ENCODE measurements around the gene PCSK5.
"Not testable (repeated sequence)": the region's sequence is repeated elsewhere in the genome, so short reads cannot be mapped to it uniquely, and the experiment has no call there.

PCSK5 gene

DNA sequence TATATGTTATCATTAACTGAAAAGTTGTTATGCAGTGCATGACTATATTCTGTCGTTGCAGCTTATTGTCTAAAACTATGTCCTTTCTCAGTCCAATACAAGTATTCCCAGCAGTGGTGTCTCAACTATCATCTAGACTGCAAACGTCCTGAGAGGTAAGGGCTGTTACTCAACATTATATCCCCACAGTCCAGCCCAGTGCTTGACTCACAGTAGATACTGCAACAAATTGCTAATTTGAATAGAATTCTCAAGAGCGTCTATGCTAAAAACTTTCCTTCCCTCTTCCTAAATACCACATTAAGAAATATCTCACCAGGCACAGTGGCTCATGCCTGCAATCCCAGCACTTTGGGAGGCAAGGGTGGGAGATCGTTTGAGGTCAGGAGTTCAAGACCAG lies 37.7 kb upstream of the PCSK5 start:
- TF ChIP-seq, protein P1, sequence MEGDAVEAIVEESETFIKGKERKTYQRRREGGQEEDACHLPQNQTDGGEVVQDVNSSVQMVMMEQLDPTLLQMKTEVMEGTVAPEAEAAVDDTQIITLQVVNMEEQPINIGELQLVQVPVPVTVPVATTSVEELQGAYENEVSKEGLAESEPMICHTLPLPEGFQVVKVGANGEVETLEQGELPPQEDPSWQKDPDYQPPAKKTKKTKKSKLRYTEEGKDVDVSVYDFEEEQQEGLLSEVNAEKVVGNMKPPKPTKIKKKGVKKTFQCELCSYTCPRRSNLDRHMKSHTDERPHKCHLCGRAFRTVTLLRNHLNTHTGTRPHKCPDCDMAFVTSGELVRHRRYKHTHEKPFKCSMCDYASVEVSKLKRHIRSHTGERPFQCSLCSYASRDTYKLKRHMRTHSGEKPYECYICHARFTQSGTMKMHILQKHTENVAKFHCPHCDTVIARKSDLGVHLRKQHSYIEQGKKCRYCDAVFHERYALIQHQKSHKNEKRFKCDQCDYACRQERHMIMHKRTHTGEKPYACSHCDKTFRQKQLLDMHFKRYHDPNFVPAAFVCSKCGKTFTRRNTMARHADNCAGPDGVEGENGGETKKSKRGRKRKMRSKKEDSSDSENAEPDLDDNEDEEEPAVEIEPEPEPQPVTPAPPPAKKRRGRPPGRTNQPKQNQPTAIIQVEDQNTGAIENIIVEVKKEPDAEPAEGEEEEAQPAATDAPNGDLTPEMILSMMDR (IDR thresholded peaks at IDR 0.05; ENCODE audit: insufficient read depth, low read depth, low read length, missing control alignments) = no peak
- DNase-seq (ENCODE audit: low read depth) = peak; percentile 17
- H3K4me3 ChIP-seq (ENCODE audit: low read length) = no peak overlapping the region

DNA sequence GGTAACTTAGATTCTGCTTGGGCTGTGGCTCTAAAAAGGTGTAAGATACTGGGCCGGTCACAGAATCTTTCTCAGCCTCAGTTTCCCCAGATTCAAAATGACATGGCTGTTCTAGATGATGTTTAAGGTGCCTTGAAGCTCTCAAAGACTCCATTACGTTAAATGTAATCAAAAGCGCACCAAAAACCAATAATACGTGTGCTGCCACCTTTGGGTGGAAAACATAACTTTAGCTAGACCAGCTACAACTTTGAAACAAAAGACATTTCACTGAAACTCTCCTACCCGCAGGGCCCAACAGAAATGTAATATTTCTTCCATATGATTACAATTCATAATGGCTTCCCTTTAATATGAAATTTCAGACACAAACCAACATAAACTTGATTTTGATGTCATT lies 35.0 kb upstream of the PCSK5 start:
- no peak overlapping the region for H3K4me3 ChIP-seq (ENCODE audit: low read length)
- DNase-seq (ENCODE audit: low read depth) = peak; percentile 50
- TF ChIP-seq, protein P1 (IDR thresholded peaks at IDR 0.05; ENCODE audit: insufficient read depth, low read depth, low read length, missing control alignments) = peak; percentile 54

DNA sequence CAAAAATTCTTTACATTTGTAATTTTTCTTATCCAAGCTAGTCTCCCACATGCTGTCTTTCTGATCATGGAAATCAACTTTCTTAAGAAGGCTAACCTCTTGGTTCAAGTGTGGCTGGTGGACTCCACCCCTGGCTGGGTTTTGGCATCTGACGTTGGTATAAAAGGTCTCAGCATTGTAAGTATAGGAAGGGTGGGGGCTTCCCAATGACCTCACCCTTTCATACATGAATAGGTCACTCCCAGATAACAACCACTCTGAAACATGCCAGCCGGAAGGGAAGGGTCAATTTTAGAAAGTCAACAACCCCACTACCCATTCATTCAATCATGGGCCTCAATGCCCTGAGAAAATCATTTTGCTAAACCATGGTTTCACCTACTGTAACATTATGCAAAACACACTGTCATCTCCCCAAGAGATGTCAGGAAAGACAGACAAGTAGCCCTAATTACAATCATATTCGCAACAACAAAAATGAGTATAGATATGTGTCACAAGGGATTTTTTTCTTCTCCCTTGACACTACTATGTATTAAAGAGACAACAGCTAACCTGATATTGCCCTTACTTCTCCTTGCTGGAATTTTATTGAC lies 31.9 kb upstream of the PCSK5 start:
- TF ChIP-seq, protein P1 (IDR thresholded peaks at IDR 0.05; ENCODE audit: insufficient read depth, low read depth, low read length, missing control alignments) = no peak
- H3K4me3 ChIP-seq (ENCODE audit: low read length) = no peak overlapping the region
- no peak for DNase-seq (ENCODE audit: low read depth)

DNA sequence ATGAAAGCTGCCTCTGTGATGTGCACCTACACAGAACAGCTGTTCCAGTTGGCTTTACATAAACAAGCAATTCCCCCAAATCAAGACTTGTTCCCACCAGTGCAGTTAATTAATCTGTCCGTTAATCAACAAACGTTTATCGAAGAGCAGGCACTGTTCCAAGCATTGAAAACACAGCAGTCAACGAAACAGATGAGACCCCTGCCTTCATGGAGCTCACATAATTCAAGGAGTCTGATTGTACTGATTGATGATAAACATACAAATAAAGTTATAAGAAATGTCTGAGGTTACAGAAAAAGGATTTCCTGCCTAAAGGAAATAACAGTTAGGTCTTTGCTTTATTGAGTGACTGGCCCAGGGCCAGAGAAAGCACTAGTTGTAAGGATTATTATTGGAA lies 26.2 kb upstream of the PCSK5 start:
- H3K4me3 ChIP-seq (ENCODE audit: low read length) = no peak overlapping the region
- DNase-seq (ENCODE audit: low read depth) = no peak
- TF ChIP-seq, protein P1 (IDR thresholded peaks at IDR 0.05; ENCODE audit: insufficient read depth, low read depth, low read length, missing control alignments) = no peak

DNA sequence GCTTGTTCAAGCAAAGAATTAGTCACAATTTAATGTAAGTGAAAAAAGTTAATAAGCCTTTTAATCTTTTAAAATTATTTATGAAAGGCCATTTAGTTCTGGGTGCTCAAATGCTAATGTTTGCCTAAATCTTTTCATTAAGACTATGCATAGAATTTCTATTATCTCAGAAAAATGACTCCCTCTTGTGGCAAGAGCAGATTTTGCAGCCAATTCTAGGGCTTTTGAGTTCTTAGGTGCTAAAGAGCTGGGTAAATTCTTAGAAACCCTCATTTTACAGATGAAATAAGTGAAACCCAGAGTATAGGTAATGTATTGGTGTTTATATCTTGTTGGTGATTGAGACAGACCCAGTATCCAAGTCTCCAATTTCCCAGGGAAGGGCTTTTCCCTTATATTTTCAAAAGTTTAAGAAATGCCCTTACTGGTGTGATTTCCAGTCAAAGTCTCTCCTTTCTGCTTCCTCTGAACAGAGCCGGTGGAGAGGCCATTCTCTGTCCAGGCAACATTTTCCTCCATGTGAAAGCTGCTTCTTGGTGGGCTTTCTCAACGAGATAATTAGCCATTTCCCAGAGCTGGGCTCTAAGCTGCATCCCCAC lies 24.1 kb upstream of the PCSK5 start:
- H3K4me3 ChIP-seq (ENCODE audit: low read length) = no peak overlapping the region
- TF ChIP-seq, protein P1 (IDR thresholded peaks at IDR 0.05; ENCODE audit: insufficient read depth, low read depth, low read length, missing control alignments) = peak; percentile 75
- DNase-seq (ENCODE audit: low read depth) = peak; percentile 67

DNA sequence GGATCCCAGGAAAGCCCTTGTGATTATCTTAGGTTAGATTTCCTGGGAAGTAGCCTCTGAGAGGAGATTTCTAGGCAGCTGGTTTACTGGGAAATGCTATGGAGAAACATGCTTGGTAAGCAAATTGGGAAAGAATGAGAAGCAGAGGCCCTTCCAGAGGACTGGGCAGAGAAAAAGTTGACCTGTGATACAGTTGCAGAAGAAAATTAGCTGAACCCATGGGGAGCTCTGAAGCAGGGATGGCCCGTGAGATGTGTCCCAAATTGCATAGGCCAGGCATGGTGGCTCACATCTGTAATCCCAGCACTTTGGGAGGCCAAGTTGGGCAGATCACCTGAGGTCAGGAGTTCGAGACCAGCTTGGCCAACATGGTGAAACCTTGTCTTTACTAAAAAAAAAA lies 21.9 kb upstream of the PCSK5 start:
- not testable (repeated sequence) for H3K4me3 ChIP-seq (ENCODE audit: low read length); DNase-seq (ENCODE audit: low read depth)

DNA sequence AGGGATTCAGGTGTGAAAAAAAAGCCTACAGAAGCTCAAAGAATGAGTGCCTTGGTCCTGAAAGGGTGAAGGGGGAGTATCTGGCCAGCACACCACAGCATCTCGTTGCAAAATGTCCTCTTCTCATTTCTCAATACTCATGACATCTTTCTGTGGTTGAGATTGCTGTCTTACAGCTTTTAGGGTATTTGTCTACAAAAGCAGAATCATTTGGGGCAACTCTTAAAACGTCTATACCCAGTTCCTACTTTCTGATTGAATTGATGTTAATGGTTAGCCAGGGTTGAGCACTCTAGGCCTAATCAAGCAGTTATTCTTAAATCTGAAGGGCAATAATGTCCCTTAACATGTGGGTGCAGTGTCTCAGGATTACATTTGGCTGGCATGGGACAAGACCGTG lies 21.2 kb upstream of the PCSK5 start:
- H3K4me3 ChIP-seq (ENCODE audit: low read length) = no peak overlapping the region
- TF ChIP-seq, protein P1 (IDR thresholded peaks at IDR 0.05; ENCODE audit: insufficient read depth, low read depth, low read length, missing control alignments) = no peak
- DNase-seq (ENCODE audit: low read depth) = no peak

Measured in epithelial cell of esophagus (primary cell).